ENCODE data around the gene CYP2E1.
"Not testable (repeated sequence)": the region's sequence is repeated elsewhere in the genome, so short reads cannot be mapped to it uniquely, and the experiment has no call there.

Gene CYP2E1

DNA sequence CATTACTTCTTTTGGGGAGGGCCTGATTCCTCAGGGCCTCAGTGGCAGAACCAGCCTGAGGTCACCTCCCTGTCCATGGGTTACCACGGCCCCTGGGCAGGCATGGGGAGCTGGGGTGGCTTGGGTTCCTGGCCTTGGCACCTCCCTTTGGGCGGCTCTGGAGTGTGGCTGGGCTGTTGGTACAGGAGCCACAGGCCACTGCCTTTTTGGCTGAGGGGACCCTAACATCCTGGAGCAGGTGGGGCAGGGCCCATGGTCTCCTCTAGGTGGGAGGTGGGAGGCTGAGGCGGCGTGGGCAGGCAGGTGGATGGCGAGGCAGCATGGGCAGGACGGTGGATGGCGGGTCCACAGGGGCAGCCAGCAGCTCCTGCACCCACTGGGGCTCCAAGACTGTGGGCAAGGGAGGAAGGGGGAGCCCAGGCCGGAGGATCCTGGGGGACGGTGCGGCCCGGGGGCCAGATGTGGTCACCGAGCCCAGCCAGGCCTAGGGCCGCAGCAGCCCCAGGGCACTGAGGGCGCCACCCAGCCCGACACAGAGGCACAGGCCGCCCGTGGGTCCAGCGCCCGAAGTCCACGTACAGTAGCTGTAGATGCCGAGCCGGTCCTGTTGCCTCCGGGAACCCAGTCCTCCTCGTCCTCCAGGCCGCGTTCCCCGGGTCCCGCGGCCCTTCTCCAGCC, 40.6 kb downstream of the CYP2E1 start:
- DNase-seq (ENCODE audit: low read depth, low spot score) = no peak
- H3K4me3 ChIP-seq (ENCODE audit: low read length) = no peak overlapping the region

- no peak overlapping the region for H3K4me3 ChIP-seq (ENCODE audit: low read length)
- DNase-seq (ENCODE audit: low read depth, low spot score) = no peak
Observed at GRCh38 chr10:133568287-133568614, 41.1 kb downstream of the CYP2E1 start.

DNA sequence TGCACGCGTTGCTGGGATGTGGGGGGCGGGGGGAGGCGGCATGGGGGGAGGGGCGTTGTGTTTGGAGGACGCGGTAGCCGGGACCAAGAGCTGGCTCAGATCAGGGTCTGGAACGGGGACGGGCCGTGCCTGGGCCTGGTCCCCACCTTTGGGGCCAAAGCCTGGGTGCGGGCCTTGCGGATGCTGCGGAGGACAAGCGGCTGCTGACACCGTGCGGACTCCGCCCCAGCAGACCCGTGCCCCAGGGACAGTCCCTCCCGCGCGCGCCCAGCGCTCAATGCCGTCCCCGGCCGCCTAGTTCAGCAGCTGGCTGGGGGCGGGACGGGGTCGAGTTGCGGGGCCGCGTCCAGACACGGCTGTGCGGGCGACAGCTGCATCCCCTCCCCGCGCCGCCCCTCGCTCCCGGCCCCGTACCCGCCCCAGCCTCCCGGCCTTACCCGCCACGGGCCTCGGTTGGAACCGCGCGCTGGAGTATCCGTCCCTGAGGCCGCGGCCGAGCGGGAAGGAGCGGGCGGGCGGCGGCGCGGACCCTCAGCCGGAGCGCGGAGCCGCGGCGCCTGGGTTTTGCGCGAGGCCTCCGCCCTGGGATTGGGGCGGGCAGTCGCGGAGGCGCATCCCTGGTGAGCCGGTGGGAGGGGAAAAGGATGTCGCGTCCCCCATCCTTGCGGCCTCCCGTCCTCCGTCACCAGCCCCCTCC, 41.8 kb downstream of the CYP2E1 start:
- not testable (repeated sequence) for DNase-seq (ENCODE audit: low read depth, low spot score); H3K4me3 ChIP-seq (ENCODE audit: low read length)

DNA sequence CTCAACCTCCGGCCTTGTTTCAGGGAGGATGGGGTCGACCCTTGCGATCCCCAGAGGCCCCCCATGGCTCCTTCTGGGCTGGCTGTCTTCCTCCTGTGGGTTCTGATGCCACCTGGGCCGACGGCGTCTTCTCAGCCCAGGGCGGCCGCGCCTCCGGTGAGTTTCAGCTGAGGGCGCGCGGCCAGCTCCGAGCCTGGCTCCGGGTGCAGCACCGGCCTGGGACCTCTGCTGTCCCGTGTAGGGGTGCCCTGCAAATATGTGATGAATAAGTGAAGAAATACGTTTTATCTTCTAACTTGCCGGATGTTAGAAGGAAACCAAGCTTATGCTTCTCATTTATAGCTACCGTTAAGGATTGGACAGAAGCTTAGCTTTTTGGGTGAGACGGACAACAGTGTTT, 42.6 kb downstream of the CYP2E1 start:
- not testable (repeated sequence) for DNase-seq (ENCODE audit: low read depth, low spot score); H3K4me3 ChIP-seq (ENCODE audit: low read length)

DNA sequence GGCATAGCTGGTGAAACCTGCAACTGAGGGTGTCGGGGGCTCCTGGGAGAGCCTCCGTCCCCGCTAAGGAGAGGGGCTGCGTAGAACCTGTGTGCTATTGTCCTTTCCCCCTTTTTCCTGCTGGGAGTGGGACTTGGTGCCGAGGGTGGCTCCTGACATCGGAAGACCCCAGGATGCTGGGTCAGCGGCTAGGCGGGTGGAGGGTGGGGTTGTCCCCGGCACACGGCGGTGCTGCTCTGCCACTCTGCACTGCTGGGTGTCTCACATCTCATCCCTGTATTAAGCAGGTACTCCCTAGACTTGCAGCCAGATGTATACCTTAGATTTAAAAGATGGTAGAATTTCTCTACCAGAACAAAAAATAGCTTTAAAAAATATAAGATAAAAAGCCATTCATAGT, 44.9 kb downstream of the CYP2E1 start:
- not testable (repeated sequence) for DNase-seq (ENCODE audit: low read depth, low spot score); H3K4me3 ChIP-seq (ENCODE audit: low read length)

DNA sequence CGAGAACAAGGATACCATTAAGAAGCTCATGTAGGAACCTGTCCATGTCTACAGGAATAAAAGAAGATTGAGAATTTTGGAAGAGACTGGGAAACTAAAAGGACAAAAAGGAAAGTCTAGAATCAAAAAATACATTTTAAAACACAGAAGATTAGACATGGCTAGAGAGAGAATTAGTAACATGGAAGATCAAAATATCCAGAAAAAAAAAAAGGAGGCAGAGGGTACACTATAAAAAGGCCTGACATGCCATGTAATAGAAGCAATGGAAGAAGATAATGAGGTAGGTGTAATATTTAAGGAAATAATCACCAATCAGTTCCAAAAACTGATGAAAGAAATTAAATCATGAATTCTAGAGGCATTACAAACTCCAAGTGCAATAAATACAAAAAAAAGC, 46.3 kb downstream of the CYP2E1 start:
- not testable (repeated sequence) for H3K4me3 ChIP-seq (ENCODE audit: low read length)

GRCh38 chr10:133577037-133577436, 49.9 kb downstream of the CYP2E1 start:
- not testable (repeated sequence) for H3K4me3 ChIP-seq (ENCODE audit: low read length); DNase-seq (ENCODE audit: low read depth, low spot score)

More for the DNA sequence above, 46.3 kb downstream of the CYP2E1 start:
- DNase-seq (ENCODE audit: low read depth, low spot score) = not testable (repeated sequence)

Data from Jurkat, Clone E6-1 (cell line).